ENCODE data around the gene LRRC14B. TPM values are rescaled to one million over a fixed set of nuclear protein-coding genes. Genes with fewer than 3 reads are reported as not detected.
A peak's percentile ranks its signal among the peaks of the same experiment; 100 is the strongest.

LRRC14B gene
- total RNA-seq, 1 donor from 2014 or later = not detected

DNA sequence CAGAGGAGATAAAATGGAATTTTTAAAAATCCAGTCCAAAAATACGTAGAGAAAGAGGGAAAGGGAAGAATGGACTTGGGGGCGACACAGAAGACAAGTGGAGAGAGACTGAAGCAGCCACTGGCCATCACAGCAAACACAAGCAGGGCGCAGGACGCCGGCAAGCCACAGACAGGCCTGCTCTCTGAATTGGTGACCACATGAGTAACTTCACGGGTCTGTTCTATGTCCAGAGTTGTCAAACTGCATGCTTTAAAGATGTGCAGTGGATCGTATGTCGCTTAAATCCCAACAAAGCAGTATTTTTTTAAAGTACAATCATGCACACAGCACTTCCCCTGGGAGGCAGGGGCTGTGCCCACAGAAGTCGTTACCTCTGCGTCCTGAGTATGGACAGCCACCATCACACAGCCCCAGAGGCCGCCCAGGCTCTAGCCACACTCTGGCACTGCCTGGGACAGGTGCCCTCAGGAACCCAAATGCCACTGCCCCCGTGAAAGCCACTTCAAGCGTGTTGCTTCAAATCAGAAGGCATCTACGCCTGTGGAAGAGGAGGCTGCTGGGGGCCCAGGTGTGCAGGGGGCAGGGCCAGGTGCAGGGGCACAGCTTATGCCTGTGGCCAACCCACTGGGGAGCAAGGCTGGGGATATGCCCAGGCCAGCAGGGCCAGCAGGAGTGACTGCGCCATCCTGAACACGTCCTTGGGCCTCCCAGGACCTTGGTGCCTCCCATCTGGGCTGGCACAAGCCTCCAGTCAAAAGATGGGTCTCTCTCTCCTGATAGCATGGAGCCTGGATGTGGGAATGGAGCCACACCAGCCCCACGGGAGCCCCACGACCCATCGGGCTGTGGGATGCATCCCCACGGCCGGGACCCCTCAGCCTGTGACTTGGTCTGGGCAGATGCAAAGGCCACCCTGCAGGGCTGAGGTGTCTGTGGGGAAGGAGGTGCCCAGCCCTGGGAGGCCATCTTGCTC, 5.9 kb upstream of the LRRC14B start:
- H3K27ac Mint-ChIP-seq = no peak overlapping the region
- no peaks in the 10 kb centered on the region for H3K36me3 Mint-ChIP-seq (ENCODE audit: low read depth)
- H3K9me3 Mint-ChIP-seq = no peaks in the 10 kb centered on the region
- intact Hi-C loops (cut with micrococcal nuclease) = no loop called here
- no peaks in the 10 kb centered on the region for H3K27me3 Mint-ChIP-seq (ENCODE audit: insufficient read depth)
- H3K4me3 Mint-ChIP-seq = no peak overlapping the region
- DNase-seq (ENCODE audit: low spot score) = no peak
- H3K4me1 Mint-ChIP-seq (ENCODE audit: low read depth) = no peaks in the 10 kb centered on the region

DNA sequence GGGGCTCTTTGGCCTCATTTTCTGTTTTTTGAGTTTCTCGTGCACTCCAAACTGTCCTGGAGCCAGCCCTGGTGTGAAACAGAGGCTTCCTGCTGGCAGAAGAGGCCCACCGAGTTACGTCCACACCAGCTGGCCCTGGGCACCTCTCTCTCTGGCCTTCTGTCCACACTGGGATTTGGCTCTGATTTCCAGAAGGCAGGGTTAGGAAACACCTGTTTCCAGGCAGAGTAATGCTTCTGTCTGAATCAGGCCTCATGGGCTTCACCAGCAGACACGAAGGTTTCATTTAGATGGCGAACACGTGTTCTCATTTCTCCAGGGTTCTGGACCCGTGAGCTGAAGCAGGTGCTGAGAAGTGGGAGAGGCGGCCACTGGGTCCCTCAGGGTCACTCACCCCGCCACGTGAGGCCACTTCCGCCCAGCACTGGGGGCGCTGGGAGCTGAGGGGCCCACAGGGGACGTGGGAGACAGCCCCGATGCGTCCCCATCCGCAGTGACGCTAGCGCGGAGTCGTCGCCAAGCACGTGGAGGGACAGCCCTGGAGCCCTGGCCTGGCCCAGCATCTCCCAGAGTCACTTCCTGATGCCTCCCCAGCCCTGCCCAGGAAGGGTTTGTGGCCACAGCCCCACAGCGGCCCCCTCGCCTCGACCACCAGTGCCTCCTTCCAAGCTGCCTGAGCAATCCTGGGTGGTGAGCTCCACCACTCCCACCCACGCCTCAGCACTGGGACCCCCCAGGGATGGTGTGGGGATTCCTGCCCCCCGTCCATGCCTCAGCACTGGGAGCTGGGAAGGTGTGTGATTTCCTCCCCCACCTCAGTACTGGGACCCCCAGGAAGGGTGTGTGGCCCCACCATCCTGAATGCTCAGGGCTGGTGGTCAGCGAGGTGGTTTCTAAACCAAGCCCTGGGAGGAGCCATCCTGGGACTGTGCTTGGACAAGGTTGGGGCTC, 4.9 kb upstream of the LRRC14B start:
- Mint-ChIP-seq H3K36me3 (ENCODE audit: low read depth) (no peaks in the 10 kb centered on the region), H3K9me3 (no peaks in the 10 kb centered on the region), H3K27ac (no peak overlapping the region), H3K4me1 (ENCODE audit: low read depth) (no peaks in the 10 kb centered on the region), H3K27me3 (ENCODE audit: insufficient read depth) (no peaks in the 10 kb centered on the region), H3K4me3 (no peak overlapping the region)
- no peak for DNase-seq (ENCODE audit: low spot score)
- intact Hi-C loops (cut with micrococcal nuclease) = no loop called here

DNA sequence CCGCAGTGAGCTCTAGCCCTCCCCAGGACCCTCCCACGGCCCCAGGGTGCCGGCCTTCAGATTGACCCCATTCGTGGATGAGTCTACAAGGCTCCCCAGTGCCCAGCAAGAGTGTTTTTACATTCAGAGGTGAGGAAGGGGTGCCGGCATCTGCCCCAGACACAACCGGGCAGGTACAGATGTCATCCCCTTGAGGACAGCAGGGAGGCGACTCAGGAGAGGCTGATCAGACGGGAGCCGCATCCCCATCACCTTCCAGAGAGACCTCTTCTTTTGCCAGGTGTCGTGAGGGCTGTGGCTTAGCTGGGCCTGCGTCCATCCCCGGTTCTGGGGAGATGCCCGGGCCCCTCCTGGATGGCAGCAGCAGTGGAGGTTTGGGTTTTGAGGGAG, 4.3 kb upstream of the LRRC14B start:
- Mint-ChIP-seq H3K4me3 (no peak overlapping the region), H3K27ac (no peak overlapping the region), H3K27me3 (ENCODE audit: insufficient read depth) (no peaks in the 10 kb centered on the region), H3K4me1 (ENCODE audit: low read depth) (no peaks in the 10 kb centered on the region), H3K9me3 (no peaks in the 10 kb centered on the region), H3K36me3 (ENCODE audit: low read depth) (no peaks in the 10 kb centered on the region)
- intact Hi-C loops (cut with micrococcal nuclease) = no loop called here
- DNase-seq (ENCODE audit: low spot score) = no peak

DNA sequence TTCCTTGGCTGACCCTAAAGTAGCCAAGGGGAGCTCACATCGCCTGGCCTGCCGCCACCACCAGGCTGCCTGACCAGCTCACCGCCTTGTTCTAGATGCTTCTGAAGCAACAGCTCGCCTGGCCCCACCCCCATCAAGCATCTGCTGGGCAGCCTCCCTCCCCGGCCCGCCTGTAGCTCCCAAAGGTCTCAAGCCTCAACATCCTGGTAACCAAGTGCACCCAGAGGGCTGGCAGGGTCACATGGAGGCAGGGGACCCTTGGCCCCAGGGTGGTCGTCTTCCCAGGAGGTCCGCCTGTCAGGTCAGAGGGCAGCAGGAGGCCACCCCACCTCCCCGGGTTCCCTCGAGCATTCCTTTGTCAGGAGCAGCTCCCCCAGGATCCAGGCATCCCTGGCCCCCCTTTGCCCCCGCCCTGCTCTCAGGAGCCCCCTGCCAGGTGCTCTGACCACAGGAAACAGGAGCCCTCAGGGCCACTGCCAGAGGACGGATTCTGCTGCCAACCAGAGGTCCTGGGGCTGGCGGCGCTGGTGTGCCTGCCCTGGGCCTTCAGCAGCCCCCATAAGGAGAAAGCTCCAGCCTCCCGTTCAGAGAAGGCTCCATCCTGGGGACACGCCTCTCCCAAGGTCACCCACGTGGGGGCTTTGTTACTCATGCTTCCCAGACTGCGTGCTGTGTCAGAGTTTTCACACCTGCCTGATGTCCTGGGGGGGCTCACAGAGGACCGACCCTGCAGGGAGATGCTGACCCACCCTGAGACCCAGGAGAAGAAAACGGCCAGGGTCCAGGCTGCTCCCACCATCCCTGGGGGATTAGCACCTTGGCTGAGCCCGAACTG, 3.5 kb upstream of the LRRC14B start:
- H3K27ac Mint-ChIP-seq = no peak overlapping the region
- no peaks in the 10 kb centered on the region for H3K4me1 Mint-ChIP-seq (ENCODE audit: low read depth)
- no peaks in the 10 kb centered on the region for H3K9me3 Mint-ChIP-seq
- no peak for DNase-seq (ENCODE audit: low spot score)
- H3K27me3 Mint-ChIP-seq (ENCODE audit: insufficient read depth) = no peaks in the 10 kb centered on the region
- H3K36me3 Mint-ChIP-seq (ENCODE audit: low read depth) = no peaks in the 10 kb centered on the region
- intact Hi-C loops (cut with micrococcal nuclease) = loop anchor here (1.0 kb wide), 2 partner anchors 31 to 83 kb away; partner anchors contain the start of gene PDCD6
- H3K4me3 Mint-ChIP-seq = no peak overlapping the region

DNA sequence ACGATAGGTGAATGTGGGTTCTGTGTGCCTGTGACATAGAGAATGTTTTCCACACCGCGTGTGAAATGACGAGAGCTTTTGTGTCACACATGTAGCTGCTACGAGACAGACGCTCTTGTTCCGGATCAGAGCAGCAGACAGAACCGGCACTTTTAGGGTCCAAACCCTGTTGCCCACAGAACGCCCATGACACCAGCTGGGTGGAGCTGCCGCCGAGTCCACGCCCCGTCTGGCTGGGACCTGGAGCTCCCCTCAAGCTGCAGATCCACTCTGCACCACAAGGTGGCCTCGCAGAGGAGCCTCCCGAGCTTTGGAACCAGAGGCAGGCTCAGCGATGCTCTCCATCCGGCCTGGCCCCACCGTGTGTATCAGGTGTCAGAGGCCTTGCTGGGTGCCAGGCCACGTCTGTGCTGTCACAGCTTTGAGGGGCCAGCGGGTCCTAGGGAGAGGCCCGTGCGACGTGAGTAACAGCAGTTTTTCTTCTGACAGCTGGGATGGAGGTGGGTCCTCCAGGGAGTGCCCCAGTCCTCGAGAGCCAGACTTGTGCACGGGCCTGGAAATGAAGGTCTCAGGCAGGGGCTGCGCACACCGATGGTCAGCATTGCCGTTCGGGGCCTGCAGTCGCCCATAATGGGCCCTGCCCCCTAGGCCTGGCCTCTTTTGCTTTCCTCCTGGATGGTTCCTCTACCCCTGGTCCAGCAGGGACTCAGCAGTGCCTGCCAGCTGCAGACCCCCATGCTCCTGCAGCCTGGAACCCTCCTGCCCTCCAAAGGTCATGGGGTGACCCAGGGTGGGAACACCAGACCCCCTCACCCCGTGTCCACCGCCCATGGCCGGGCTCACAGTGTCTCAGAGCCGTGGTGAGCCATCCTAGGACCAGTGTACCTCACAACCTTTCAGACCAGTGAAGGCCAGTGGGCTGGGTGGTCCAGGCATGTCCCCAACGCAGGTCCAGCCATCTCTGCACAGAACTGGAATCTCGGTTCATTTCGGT, 2.5 kb upstream of the LRRC14B start:
- DNase-seq (ENCODE audit: low spot score) = peak; percentile 83
- Mint-ChIP-seq H3K9me3 (no peaks in the 10 kb centered on the region), H3K27me3 (ENCODE audit: insufficient read depth) (no peaks in the 10 kb centered on the region), H3K4me1 (ENCODE audit: low read depth) (no peaks in the 10 kb centered on the region), H3K4me3 (no peak overlapping the region), H3K27ac (no peak overlapping the region), H3K36me3 (ENCODE audit: low read depth) (no peaks in the 10 kb centered on the region)
- intact Hi-C loops (cut with micrococcal nuclease) = loop anchor here (1.0 kb wide), 2 partner anchors 31 to 83 kb away; partner anchors contain the start of gene PDCD6

DNA sequence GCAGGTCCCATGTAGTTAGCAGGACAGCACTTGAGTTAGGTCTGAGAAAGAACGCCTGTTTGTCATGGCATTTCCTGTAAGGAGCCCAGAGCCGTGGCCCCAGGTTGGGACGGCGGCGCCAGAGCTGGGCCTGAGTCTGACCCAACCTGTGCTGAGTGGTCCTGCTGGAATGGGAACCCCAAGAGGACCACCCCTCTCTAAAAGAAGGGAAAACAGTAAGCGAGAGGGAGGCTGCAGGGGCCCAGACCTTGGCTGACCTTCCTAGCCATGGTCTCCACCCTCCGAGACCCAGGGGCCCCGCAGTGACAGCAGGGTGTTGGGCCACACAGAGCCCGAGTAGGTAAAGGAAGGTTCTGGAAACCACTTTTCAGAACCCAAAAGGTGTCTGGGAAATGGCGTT, 1.8 kb upstream of the LRRC14B start:
- no peaks in the 10 kb centered on the region for H3K9me3 Mint-ChIP-seq
- H3K27me3 Mint-ChIP-seq (ENCODE audit: insufficient read depth) = no peaks in the 10 kb centered on the region
- no peak overlapping the region for H3K27ac Mint-ChIP-seq
- H3K36me3 Mint-ChIP-seq (ENCODE audit: low read depth) = no peaks in the 10 kb centered on the region
- H3K4me1 Mint-ChIP-seq (ENCODE audit: low read depth) = no peaks in the 10 kb centered on the region
- DNase-seq (ENCODE audit: low spot score) = no peak
- intact Hi-C loops (cut with micrococcal nuclease) = no loop called here
- no peak overlapping the region for H3K4me3 Mint-ChIP-seq

DNA sequence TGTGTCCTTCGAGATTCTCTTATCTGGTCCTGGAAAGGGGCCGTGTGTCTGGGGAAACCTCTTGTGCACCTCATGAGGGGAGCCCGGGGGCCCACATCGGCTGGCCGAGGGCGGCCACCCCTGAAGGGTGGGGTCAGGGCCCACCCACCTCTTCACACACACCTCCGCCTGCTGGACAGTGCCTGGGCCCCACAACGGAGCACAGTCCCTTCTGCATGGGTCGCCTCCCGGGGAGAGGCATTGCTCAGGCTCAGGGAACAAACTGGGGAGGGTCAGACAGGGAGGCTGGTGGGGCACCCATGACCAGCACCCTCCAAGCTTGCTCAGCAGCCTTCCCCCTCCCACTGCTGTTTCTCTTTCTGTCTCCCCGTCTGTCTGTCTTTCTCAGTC, 1.3 kb upstream of the LRRC14B start:
- H3K4me3 Mint-ChIP-seq = no peak overlapping the region
- DNase-seq (ENCODE audit: low spot score) = no peak
- no peaks in the 10 kb centered on the region for H3K4me1 Mint-ChIP-seq (ENCODE audit: low read depth)
- no peaks in the 10 kb centered on the region for H3K36me3 Mint-ChIP-seq (ENCODE audit: low read depth)
- intact Hi-C loops (cut with micrococcal nuclease) = no loop called here
- no peak overlapping the region for H3K27ac Mint-ChIP-seq
- H3K27me3 Mint-ChIP-seq (ENCODE audit: insufficient read depth) = no peaks in the 10 kb centered on the region
- H3K9me3 Mint-ChIP-seq = no peaks in the 10 kb centered on the region

DNA sequence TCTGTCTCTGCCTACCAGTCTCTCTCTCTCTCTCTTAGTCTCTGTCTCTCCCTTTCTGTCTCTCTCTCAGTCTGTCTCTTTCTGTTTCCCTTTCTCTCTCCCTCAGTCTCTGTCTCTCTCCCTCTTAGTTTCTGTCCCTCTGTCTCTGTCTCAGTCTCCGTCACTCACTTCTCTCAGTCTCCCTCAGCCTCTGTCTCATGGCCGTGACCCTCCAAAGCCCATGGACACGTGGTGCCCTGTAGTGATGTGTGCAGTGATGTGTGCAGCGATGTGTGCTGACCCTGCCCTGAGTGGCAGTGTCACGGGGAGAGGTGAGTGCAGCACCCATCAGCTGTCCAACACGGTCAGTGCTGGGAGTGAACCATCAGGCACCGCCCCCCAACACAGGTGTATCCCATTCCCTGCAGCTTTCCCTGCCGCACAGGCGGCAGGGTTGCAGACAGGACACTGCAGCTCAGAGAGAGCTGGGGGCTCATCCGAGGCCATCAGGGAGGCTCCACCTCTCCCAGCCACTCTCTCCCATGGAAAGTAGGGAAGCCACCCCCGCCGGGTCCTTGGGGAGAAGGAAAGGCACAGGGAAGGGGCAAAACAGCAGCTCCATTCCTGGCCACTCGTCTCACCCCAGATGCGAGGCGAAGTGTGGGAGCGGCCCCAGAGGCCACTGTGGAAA, 794 bp upstream of the LRRC14B start:
- H3K27me3 Mint-ChIP-seq (ENCODE audit: insufficient read depth) = peaks cover 2% of the 10 kb centered on the region
- intact Hi-C loops (cut with micrococcal nuclease) = no loop called here

DNA sequence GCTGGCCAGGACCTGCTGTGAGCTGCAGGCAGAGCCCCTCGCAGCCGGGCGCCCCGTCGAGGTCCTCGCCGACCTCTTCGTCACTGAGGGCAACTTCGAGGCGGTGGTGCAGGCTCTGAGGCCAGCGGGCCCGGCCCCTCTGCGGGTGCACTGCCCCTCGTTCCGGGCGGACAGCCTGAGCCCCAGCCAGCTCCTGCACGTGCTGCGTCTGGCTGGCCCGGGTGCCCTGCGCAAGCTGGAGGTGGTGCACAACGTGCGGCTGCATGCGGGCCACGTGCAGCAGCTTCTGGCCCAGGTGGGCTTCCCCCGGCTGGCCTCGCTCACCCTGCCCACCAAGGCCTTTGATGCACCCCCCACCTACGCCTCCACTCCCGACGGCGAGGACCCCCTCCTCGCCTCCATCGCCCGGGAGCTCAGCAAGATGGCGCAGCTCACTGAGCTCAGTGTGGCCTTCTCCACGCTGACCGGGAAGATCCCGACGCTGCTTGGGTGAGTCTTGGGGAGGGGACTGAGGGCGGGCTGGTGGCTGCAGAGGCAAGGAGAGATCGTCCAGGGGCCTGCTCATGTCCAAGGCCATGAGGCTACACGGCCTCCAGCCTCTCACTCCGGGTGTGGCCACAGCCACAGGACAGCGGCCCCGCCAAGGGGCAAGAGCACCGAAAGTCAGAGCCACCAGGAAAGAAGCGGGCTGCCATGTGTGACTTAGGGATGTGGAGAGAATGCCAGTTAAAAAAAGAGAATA, 825 bp downstream of the LRRC14B start:
- DNase-seq (ENCODE audit: low spot score) = no peak
- intact Hi-C loops (cut with micrococcal nuclease) = no loop called here
- Mint-ChIP-seq H3K36me3 (ENCODE audit: low read depth) (no peaks in the 10 kb centered on the region), H3K27me3 (ENCODE audit: insufficient read depth) (peaks cover 2% of the 10 kb centered on the region), H3K27ac (no peak overlapping the region), H3K4me1 (ENCODE audit: low read depth) (peaks cover 5% of the 10 kb centered on the region), H3K9me3 (no peaks in the 10 kb centered on the region), H3K4me3 (no peak overlapping the region)

More for the DNA sequence above, 794 bp upstream of the LRRC14B start:
- H3K4me3 Mint-ChIP-seq = no peak overlapping the region
- peaks cover 4% of the 10 kb centered on the region for H3K4me1 Mint-ChIP-seq (ENCODE audit: low read depth)
- no peak for DNase-seq (ENCODE audit: low spot score)
- no peaks in the 10 kb centered on the region for H3K9me3 Mint-ChIP-seq
- no peak overlapping the region for H3K27ac Mint-ChIP-seq
- no peaks in the 10 kb centered on the region for H3K36me3 Mint-ChIP-seq (ENCODE audit: low read depth)

DNA sequence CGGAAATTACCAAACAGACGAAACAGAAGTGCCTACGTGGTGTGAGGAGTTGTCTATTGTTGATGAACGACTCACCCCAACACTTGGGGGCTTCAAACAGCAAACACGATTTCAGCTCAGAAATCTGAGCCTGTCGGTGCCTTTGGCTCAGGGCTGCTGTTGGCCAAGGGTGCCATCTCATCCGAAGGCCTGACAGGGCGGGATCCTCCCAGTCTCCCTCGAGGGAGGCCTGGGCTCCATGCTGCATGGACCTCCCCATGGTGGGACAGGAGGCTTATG, 1.3 kb downstream of the LRRC14B start:
- intact Hi-C loops (cut with micrococcal nuclease) = no loop called here
- Mint-ChIP-seq H3K27ac (no peak overlapping the region), H3K9me3 (no peaks in the 10 kb centered on the region), H3K27me3 (ENCODE audit: insufficient read depth) (peaks cover 2% of the 10 kb centered on the region), H3K4me1 (ENCODE audit: low read depth) (peaks cover 5% of the 10 kb centered on the region), H3K36me3 (ENCODE audit: low read depth) (no peaks in the 10 kb centered on the region), H3K4me3 (no peak overlapping the region)
- no peak for DNase-seq (ENCODE audit: low spot score)

Measured in activated T-helper 1 cell treated with anti-CD3 and anti-CD28 coated beads, Interleukin-12 subunit alpha, Interleukin-12 subunit beta, Interleukin-2, Interleukin-4 antibody, amounts not matched to agents 30 ng/mL and 10 ng/mL and 1 ng/mL, durations not matched to agents 14 hours and 24 hours and 36 hours (primary cell).